Prostate gland (tissue), 2 donors: ENCODE measurements around the gene EVI5.

ENCODE experiments used
- POLR2A ChIP-seq: fragments of 450-650 bp; IDR thresholded peaks from one replicate; pipeline ENCODE4 v1.6.1; 2016; ENCODE audit warnings: antibody characterized with exemption, mild to moderate bottlenecking
- TF ChIP-seq, protein P1 (sequence below), 4 experiments: fragments of 200-600 bp in 2 of 4; fragments of 450-650 bp in 2 of 4; sonication (generic) in 2 of 4; IDR thresholded peaks; 1 replicate in 3 of 4; 2 replicates in 1 of 4; pipeline ENCODE4 v1.5.1; 2016 to 2019; ENCODE audit warnings: antibody characterized with exemption in 4 of 4, mild to moderate bottlenecking in 2 of 4, moderate library complexity in 2 of 4

DNA sequence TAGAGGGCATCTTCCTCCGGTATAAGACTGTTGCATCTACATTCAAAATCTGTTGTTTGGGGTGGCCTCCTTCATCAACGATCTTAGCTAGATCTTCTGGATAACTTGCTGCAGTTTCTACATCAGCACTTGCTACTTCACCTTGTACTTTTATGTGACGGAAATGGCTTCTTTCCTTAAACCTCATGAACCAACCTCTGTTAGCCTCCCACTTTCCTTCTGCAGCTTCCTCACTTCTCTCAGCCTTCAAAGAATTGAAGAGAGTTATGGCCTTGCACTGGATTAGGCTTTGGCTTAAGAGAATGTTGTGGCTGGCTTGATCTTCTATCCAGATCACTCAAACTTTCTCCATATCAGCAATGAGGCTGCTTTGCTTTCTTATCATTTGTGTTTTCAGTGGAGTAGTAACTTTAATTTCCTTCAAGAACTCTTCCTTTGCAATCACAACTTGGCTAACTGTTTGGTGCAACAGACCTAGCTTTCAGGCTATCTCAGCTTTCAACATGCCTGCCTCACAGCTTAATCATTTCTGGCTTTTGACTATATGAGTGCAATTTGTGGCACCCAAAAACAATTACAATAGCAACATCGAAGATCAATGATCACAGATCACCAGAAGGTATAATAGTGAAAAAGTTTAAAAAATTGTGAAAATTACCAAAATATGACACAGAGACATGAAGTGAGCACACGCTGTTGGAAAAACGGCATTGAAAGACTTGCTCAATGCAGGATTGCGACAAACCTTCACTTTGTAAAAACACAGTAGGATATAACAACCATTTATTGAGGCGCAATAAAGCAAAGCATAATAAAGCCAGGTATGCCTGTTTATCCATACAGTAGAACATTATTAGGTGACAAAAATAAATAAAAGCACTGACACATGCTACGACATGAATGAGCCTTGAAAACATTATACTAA is 241.5 kb downstream of the EVI5 start:
- TF ChIP-seq, protein P1, sequence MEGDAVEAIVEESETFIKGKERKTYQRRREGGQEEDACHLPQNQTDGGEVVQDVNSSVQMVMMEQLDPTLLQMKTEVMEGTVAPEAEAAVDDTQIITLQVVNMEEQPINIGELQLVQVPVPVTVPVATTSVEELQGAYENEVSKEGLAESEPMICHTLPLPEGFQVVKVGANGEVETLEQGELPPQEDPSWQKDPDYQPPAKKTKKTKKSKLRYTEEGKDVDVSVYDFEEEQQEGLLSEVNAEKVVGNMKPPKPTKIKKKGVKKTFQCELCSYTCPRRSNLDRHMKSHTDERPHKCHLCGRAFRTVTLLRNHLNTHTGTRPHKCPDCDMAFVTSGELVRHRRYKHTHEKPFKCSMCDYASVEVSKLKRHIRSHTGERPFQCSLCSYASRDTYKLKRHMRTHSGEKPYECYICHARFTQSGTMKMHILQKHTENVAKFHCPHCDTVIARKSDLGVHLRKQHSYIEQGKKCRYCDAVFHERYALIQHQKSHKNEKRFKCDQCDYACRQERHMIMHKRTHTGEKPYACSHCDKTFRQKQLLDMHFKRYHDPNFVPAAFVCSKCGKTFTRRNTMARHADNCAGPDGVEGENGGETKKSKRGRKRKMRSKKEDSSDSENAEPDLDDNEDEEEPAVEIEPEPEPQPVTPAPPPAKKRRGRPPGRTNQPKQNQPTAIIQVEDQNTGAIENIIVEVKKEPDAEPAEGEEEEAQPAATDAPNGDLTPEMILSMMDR (IDR thresholded peaks at IDR 0.05): no peak
- TF ChIP-seq POLR2A: no peak
